Measurements from ENCODE around the gene BRINP3. TPM values are rescaled to one million over a fixed set of nuclear protein-coding genes. Genes with fewer than 3 reads are reported as not detected.
A peak's percentile ranks its signal among the peaks of the same experiment; 100 is the strongest.

Gene BRINP3
- total RNA-seq, 8 experiments from 2014 or later, result 1.0 to 183 (median 25.2) TPM

DNA sequence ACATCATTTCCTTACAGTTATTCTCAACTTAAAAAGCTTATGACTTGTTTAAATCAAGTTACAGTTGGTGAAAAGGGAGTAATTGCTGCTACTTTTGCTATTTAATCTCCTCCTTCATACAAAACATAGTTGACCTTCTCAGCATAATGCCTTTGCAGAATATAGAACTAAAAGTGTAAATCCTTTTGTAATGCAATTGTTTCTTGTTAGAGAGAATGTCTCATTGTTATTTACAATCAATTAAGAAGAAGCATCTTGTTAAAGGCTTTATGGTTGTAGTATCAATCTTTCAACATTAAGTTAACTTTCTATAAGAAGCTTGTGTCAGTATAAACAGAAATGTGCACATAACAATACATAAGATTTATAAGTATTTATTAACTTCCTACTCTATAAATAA is 360.7 kb downstream of the BRINP3 start:
- in situ Hi-C loops (cut with MboI; ENCODE audit: low pct_unique_long_range_greater_than_20kb in 2 of 9, low sequenced_read_pairs in 9 of 9, unreplicated experiment in 9 of 9), result no loop called here
- no peaks in the 10 kb centered on the region for H3K4me1 ChIP-seq (replicated peaks in 1 of 2)
- no peak overlapping the region for H3K4me3 ChIP-seq
- ATAC-seq (replicated peaks in 6 of 8), result no peak
- no peak overlapping the region for H3K27ac ChIP-seq

DNA sequence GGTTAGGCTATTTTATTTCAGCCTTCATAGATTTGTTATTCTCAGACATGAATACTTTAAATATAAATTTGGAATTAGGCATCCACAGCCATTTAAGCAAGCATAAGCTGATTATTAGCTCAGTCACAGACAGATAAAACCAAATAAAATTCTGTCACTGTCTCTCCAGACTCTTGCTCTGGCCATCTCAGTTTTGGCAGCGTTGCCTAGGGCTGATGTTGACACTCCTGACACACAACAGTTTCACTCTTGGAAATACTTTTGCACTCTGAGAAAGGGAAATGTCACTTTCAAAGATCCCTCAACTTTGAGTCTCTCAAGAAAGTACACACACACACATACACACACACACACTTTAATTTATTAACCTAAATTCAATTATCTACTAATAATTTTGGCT is 372.7 kb downstream of the BRINP3 start:
- no peaks in the 10 kb centered on the region for H3K4me1 ChIP-seq (replicated peaks in 1 of 2)
- no peak overlapping the region for H3K27ac ChIP-seq
- H3K4me3 ChIP-seq, result no peak overlapping the region
- peak in 1 of 8 experiments; percentile 60 for ATAC-seq (replicated peaks in 6 of 8)
- 0 to 100% (median 52%) methylated on average over 1 of the region's 1 CpG; no CpG with 5 or more reads in 2 of the 10 experiments for WGBS, 10 experiments
- in situ Hi-C loops (cut with MboI; ENCODE audit: low pct_unique_long_range_greater_than_20kb in 2 of 9, low sequenced_read_pairs in 9 of 9, unreplicated experiment in 9 of 9), result no loop called here

DNA sequence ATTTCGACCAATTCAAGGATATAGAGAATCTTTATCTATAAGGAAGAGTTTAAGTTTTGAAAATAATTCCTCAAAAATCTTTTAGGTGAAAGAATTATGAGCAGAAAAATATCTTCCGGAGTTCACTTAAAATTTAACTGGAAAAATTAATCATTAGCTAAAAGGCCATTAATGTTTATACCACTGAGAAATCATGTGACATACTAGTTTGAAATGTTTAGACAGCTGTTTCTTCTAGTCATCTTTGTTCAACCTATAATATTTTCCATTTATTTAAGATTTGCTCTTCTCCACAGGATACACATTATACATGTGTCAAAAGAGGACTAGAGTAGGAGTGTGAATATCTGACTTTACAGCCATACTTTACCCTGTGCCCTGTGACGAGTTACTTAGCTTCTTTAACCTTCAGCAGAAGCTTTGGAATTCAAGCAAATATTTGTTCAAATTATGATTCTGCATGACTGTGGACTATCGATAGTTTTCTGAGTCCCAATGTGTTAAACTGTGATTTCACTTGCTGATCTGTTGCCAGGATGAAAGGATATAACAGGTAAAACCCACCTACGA is 374.8 kb downstream of the BRINP3 start:
- in situ Hi-C loops (cut with MboI; ENCODE audit: low pct_unique_long_range_greater_than_20kb in 2 of 9, low sequenced_read_pairs in 9 of 9, unreplicated experiment in 9 of 9), result no loop called here
- 6 to 96% (median 85%) methylated on average over 2 to 5 of the region's 5 CpGs for WGBS, 10 experiments
- no peaks in the 10 kb centered on the region for H3K4me1 ChIP-seq (replicated peaks in 1 of 2)
- no peak overlapping the region for H3K27ac ChIP-seq
- no peak overlapping the region for H3K4me3 ChIP-seq
- ATAC-seq (replicated peaks in 6 of 8), result no peak

DNA sequence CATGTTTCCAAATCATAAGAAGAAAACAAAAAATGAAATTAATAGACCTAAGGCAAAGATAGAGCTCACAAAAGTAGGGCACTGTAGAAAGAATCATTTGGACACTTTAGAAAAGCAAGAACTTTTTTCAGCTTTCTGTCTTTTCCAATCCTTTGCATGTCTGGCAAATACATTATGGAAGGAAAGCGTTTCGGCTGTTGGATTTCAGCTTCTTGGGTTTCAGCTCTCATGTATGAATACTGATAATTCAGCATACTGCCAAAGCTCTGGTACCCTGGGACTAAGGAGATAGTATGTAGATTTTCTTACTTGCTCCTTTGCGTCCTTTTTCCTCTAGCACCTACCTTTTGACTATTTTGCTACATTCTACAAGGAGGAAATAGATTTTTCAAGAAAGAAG is 375.9 kb downstream of the BRINP3 start:
- no peak overlapping the region for H3K27ac ChIP-seq
- H3K4me3 ChIP-seq, result no peak overlapping the region
- in situ Hi-C loops (cut with MboI; ENCODE audit: low pct_unique_long_range_greater_than_20kb in 2 of 9, low sequenced_read_pairs in 9 of 9, unreplicated experiment in 9 of 9), result no loop called here
- 23 to 100% (median 84%) methylated on average over 1 to 3 of the region's 3 CpGs for WGBS, 10 experiments
- no peak for ATAC-seq (replicated peaks in 6 of 8)
- H3K4me1 ChIP-seq (replicated peaks in 1 of 2), result no peaks in the 10 kb centered on the region

DNA sequence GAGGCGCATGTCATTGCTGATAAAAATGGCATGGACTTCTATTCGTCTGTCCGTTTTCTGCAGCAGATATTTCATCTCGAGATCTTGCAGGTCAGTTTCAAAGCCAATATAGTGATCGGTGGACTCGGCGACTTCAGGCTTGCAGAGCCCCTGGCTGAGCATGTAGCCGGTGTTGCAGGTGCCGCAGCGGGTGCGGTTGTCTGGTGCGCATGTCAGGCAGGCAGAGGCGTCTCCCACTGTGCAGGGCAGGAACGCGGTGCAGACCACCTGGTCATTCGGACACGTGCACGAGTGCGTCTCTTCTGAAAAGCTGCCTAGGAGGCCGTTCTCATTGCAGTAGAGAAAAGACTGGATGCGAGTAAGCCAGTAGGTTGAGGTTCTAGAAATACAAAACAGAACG is 378.9 kb downstream of the BRINP3 start:
- in situ Hi-C loops (cut with MboI; ENCODE audit: low pct_unique_long_range_greater_than_20kb in 2 of 9, low sequenced_read_pairs in 9 of 9, unreplicated experiment in 9 of 9), result no loop called here
- 44 to 100% (median 92%) methylated on average over 1 to 22 of the region's 22 CpGs; no CpG with 5 or more reads in 1 of the 10 experiments for WGBS, 10 experiments
- ATAC-seq (replicated peaks in 6 of 8), result no peak
- no peaks in the 10 kb centered on the region for H3K4me1 ChIP-seq (replicated peaks in 1 of 2)
- H3K4me3 ChIP-seq, result no peak overlapping the region
- H3K27ac ChIP-seq, result no peak overlapping the region

DNA sequence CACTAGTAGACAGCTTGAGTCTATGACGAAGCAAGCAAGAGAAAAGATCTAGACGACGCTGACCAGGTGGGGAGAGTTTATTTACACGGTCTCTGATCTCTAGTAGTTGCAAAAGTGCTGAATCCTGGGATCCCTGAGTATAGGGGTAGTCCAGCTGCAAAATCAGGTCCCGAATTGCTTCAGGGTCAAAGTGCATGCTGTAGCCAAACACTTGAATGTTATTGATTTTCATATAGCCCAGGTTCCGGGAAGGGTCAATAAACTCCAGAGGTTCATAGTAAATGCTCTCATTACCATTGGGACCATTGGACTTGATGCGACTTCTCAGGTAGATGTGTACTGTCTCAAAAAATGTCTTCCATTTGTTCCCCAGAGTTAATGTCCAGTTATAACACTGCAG is 379.6 kb downstream of the BRINP3 start:
- in situ Hi-C loops (cut with MboI; ENCODE audit: low pct_unique_long_range_greater_than_20kb in 2 of 9, low sequenced_read_pairs in 9 of 9, unreplicated experiment in 9 of 9), result no loop called here
- no peaks in the 10 kb centered on the region for H3K4me1 ChIP-seq (replicated peaks in 1 of 2)
- WGBS, 10 experiments, result 19 to 100% (median 89%) methylated on average over 1 to 7 of the region's 7 CpGs; no CpG with 5 or more reads in 1 of the 10 experiments
- no peak overlapping the region for H3K4me3 ChIP-seq
- no peak for ATAC-seq (replicated peaks in 6 of 8)
- H3K27ac ChIP-seq, result no peak overlapping the region

DNA sequence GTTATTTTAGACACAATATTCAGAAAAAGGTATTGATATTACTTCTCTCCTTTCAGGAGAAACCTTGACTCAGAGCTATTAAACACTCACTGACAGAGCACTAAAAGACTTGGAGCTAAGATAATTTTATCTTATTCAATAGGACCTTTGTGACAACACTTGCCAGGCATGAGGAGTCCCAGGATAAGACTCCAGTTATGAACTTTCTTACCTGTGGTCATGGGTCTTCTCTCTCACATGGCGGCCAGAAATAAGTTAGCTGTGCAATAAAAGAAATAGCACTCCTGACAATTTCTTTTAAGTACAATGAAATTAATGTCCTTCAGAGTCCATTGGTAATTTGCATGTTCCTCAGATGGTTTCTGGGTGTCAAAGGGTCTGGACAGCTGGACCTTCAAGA is 382.1 kb downstream of the BRINP3 start:
- WGBS, 10 experiments, result 38 to 100% (median 100%) methylated on average over 1 of the region's 1 CpG; no CpG with 5 or more reads in 4 of the 10 experiments
- peaks cover 0 to 3% of the 10 kb centered on the region in 2 donors for H3K4me1 ChIP-seq (replicated peaks in 1 of 2)
- ATAC-seq (replicated peaks in 6 of 8), result no peak
- in situ Hi-C loops (cut with MboI; ENCODE audit: low pct_unique_long_range_greater_than_20kb in 2 of 9, low sequenced_read_pairs in 9 of 9, unreplicated experiment in 9 of 9), result no loop called here
- H3K4me3 ChIP-seq, result no peak overlapping the region
- H3K27ac ChIP-seq, result no peak overlapping the region

DNA sequence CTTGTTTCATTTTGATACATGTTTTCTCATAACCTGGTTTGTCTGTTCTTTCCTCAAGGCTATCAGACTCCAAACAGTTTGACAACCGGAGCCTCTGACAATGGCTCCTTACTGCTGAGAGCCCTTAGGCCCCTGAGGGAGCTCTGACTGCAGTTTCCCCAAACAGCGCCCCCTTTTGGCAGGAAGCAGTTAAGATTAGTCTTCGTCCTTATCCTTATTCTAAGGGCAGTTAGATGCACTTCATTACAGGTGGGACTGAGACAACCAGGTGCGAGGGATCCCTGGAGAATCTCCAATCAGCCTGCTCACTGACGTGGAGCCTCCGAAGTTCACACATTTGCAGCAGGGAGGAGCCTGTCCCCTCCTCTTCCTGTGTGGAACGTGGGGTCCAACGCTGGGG is 393.1 kb downstream of the BRINP3 start:
- Histone ChIP-seq H3K4me3 (no peak overlapping the region), H3K4me1 (replicated peaks in 1 of 2) (no peaks in the 10 kb centered on the region), H3K27ac (no peak overlapping the region)
- ATAC-seq (replicated peaks in 6 of 8), result no peak
- in situ Hi-C loops (cut with MboI; ENCODE audit: low pct_unique_long_range_greater_than_20kb in 2 of 9, low sequenced_read_pairs in 9 of 9, unreplicated experiment in 9 of 9), result no loop called here
- 40 to 92% (median 67%) methylated on average over 2 to 6 of the region's 8 CpGs; no CpG with 5 or more reads in 4 of the 10 experiments for WGBS, 10 experiments

DNA sequence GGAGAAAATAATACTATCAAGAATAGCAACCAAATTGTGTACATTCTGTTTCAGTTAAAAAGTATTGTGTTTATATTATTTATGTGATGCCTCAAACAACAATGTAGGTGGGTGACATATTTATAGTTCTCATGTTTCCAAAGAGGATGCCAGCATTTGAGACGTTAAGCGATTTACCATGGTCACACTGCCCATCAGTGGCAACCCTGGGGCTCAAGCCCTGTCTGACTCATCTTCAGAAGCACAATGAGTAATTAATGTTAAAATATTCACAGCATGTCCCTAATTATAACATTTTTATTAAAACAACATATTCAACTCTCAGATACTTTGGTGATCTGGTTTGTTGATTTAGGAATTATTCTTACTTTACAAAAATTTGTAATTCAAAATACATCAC is 409.4 kb downstream of the BRINP3 start:
- in situ Hi-C loops (cut with MboI; ENCODE audit: low pct_unique_long_range_greater_than_20kb in 2 of 9, low sequenced_read_pairs in 9 of 9, unreplicated experiment in 9 of 9), result no loop called here
- Histone ChIP-seq H3K4me1 (replicated peaks in 1 of 2) (no peaks in the 10 kb centered on the region), H3K27ac (no peak overlapping the region), H3K4me3 (no peak overlapping the region)
- 12 to 100% (median 64%) methylated on average over 1 to 2 of the region's 2 CpGs; no CpG with 5 or more reads in 2 of the 10 experiments for WGBS, 10 experiments
- ATAC-seq (replicated peaks in 6 of 8), result peak in 1 of 8 experiments; percentile 71

DNA sequence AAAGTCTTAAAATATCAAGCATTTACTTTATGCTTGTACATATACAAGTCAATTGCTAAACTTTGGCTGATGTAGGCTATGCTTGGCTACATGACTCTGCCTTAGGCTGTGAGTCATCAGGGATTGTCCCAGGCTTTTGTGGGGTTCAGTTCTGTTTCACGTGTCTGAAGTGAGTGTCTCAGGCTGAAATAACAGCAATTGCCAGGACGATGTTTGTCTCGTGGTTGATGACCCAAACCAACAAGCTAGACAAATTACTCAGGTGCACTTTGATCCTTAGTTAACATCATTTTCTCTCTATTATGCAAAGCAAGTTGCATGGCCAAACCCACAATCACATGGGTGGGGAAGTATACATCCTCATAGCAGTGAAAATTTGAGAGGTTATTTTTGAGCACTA is 410.1 kb downstream of the BRINP3 start:
- ATAC-seq (replicated peaks in 6 of 8), result peak in 4 of 8 experiments; percentile 32 to 45 (median 36)
- Histone ChIP-seq H3K4me3 (no peak overlapping the region), H3K4me1 (replicated peaks in 1 of 2) (no peaks in the 10 kb centered on the region), H3K27ac (no peak overlapping the region)
- 0 to 84% (median 58%) methylated on average over 1 to 3 of the region's 3 CpGs; no CpG with 5 or more reads in 2 of the 10 experiments for WGBS, 10 experiments
- in situ Hi-C loops (cut with MboI; ENCODE audit: low pct_unique_long_range_greater_than_20kb in 2 of 9, low sequenced_read_pairs in 9 of 9, unreplicated experiment in 9 of 9), result no loop called here

DNA sequence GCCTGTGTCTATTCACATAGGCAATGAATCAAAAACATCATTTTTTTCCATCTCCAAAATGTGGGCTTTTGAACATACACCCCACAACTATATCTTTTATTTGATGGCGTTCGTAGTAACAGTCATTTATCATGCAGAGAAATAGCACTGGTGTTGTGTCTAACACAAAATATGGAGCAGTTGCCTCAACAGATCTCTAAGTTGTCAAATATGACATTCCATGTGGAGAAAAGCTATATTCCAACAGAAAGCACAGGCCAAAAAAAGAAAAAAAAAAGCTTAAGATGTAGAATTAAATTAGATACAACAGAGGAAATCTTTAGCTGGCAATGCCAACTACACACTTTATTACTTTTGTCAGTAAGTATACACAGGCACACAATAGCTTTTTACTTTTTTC is 411.7 kb downstream of the BRINP3 start:
- H3K4me1 ChIP-seq (replicated peaks in 1 of 2), result no peaks in the 10 kb centered on the region
- in situ Hi-C loops (cut with MboI; ENCODE audit: low pct_unique_long_range_greater_than_20kb in 2 of 9, low sequenced_read_pairs in 9 of 9, unreplicated experiment in 9 of 9), result no loop called here
- no peak overlapping the region for H3K4me3 ChIP-seq
- WGBS, 10 experiments, result 0 to 100% (median 95%) methylated on average over 2 of the region's 2 CpGs; no CpG with 5 or more reads in 2 of the 10 experiments
- H3K27ac ChIP-seq, result no peak overlapping the region
- ATAC-seq (replicated peaks in 6 of 8), result no peak

DNA sequence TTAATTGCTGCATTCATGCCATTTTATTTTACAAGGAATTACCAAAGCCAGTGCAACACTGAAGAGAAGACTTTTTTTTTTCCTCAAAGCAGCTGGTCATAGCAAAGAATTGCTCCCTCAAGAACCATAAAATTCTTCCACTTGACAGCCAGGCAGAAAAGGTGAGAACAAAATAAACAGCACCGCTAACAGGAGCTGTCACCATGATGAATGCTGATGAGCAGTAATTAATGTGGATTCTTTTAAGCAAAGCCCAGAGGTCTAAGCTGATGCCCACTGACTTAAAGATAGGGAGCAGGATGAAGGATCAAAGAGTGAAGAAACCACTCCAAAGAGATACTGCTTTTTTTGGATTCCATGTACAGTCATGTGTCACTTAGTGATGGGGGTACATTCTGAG is 428.4 kb downstream of the BRINP3 start:
- Histone ChIP-seq H3K27ac (no peak overlapping the region), H3K4me3 (no peak overlapping the region), H3K4me1 (replicated peaks in 1 of 2) (peaks cover 0 to 17% of the 10 kb centered on the region in 2 donors)
- peak in 5 of 8 experiments; percentile 50 to 95 (median 91) for ATAC-seq (replicated peaks in 6 of 8)
- in situ Hi-C loops (cut with MboI; ENCODE audit: low pct_unique_long_range_greater_than_20kb in 2 of 9, low sequenced_read_pairs in 9 of 9, unreplicated experiment in 9 of 9), result no loop called here
- 25 to 67% (median 33%) methylated on average over 1 of the region's 1 CpG; no CpG with 5 or more reads in 4 of the 10 experiments for WGBS, 10 experiments
